ENCODE measurements around the gene DOCK8.

Gene DOCK8

GRCh38 chr9:468766-469426 is 254.2 kb downstream of the DOCK8 start:
- DNase-seq = no peak

GRCh38 chr9:469672-470551 is 255.2 kb downstream of the DOCK8 start:
- DNase-seq = peak; percentile 71

GRCh38 chr9:470552-471194 is 256.0 kb downstream of the DOCK8 start:
- no peak for DNase-seq

GRCh38 chr9:471320-471719 is 256.7 kb downstream of the DOCK8 start:
- no peak for DNase-seq

GRCh38 chr9:472479-473075 is 257.9 kb downstream of the DOCK8 start:
- no peak for DNase-seq

GRCh38 chr9:477193-477592 is 262.5 kb downstream of the DOCK8 start:
- DNase-seq = no peak

GRCh38 chr9:479304-479970 is 264.8 kb downstream of the DOCK8 start:
- no peak for DNase-seq

- no peak for DNase-seq
These were observed 265.3 kb downstream of the DOCK8 start for GRCh38 chr9:479971-480350.

- no peak for DNase-seq
These were observed 268.1 kb downstream of the DOCK8 start for GRCh38 chr9:482739-483138.

GRCh38 chr9:486156-486555 is 271.5 kb downstream of the DOCK8 start:
- DNase-seq = no peak

- DNase-seq = no peak
These were observed 272.8 kb downstream of the DOCK8 start for GRCh38 chr9:487429-487828.

GRCh38 chr9:488448-488847 is 273.8 kb downstream of the DOCK8 start:
- no peak for DNase-seq

- no peak for DNase-seq
These were observed 274.8 kb downstream of the DOCK8 start for GRCh38 chr9:489198-490197.

GRCh38 chr9:494764-495163 is 280.1 kb downstream of the DOCK8 start:
- DNase-seq = no peak

- DNase-seq = no peak
These were observed 281.1 kb downstream of the DOCK8 start for GRCh38 chr9:495739-496138.

GRCh38 chr9:503326-503725 is 288.7 kb downstream of the DOCK8 start:
- DNase-seq = no peak

GRCh38 chr9:503881-504852 is 289.5 kb downstream of the DOCK8 start, which contains the start of gene KANK1:
TSS of gene KANK1 (plus strand) at chr9:504695.
- peak; percentile 44 for DNase-seq

- DNase-seq = no peak
These were observed 290.5 kb downstream of the DOCK8 start for GRCh38 chr9:504921-505740.

- DNase-seq = no peak
These were observed 291.0 kb downstream of the DOCK8 start for GRCh38 chr9:505741-506059.

GRCh38 chr9:506281-506680 is 291.6 kb downstream of the DOCK8 start:
- DNase-seq = no peak
